Thoracic aorta (tissue), 2 donors: ENCODE results near the gene CHERP. TPM values are rescaled to one million over a fixed set of nuclear protein-coding genes. Genes with fewer than 3 reads are reported as not detected.

Experiments
- ATAC-seq: fragments of 150-250 bp; one replicate; pipeline ENCODE4 v1.8.0; 2017; ENCODE audit warnings: low read depth; ENCODE audit not compliant: insufficient number of reproducible peaks, low FRiP score
- DNase-seq: peaks from one replicate; pipeline ENCODE4 v3.0.0-alpha.2; 2020; ENCODE audit warnings: low spot score
- H3K27ac ChIP-seq, 2 donors: fragments of 200-600 bp; sonication (generic); 1 replicate in 1 of 2; 2 replicates in 1 of 2; pipeline ENCODE4 v1.5.1; 2016; ENCODE audit warnings: mild to moderate bottlenecking in 2 of 2, moderate library complexity in 2 of 2
- H3K27me3 ChIP-seq: fragments of 200-600 bp; sonication (generic); replicated peaks from 2 replicates; pipeline ENCODE4 v1.6.0; 2016; ENCODE audit warnings: mild to moderate bottlenecking; ENCODE audit not compliant: insufficient read depth
- H3K36me3 ChIP-seq: fragments of 200-600 bp; sonication (generic); one replicate; pipeline ENCODE4 v1.5.1; 2016
- H3K4me1 ChIP-seq, 2 donors: fragments of 200-600 bp; sonication (generic); 1 replicate in 1 of 2; 2 replicates in 1 of 2; pipeline versions ENCODE4 v1.5.1 to v1.6.0; 2016; ENCODE audit warnings: low read depth in 2 of 2, mild to moderate bottlenecking in 1 of 2; ENCODE audit not compliant: control insufficient read depth in 1 of 2
- H3K4me3 ChIP-seq: fragments of 200-600 bp; sonication (generic); 2 replicates; pipeline ENCODE4 v1.5.1; 2016; ENCODE audit warnings: mild to moderate bottlenecking
- H3K9me3 ChIP-seq: fragments of 200-600 bp; sonication (generic); 2 replicates; pipeline ENCODE4 v1.5.1; 2016
- CTCF ChIP-seq: fragments of 200-600 bp; sonication (generic); IDR thresholded peaks from one replicate; pipeline ENCODE4 v1.5.1; 2019; ENCODE audit warnings: antibody characterized with exemption
- total RNA-seq, 2 donors: library from RNA; depleted of rRNA; stranded (reverse); fragments of >200 nt; gene quantifications; one replicate each; pipeline versions ENCODE4 v1.1.0 to v1.2.3, GENCODE V29; 2016

Gene CHERP
- total RNA-seq, 2 donors from 2014 or later, result 9.3 to 18.4 TPM

- H3K27ac ChIP-seq, result no peak overlapping the region
- ATAC-seq (no peak), DNase-seq (no peak)
- H3K4me1 ChIP-seq, result no peaks in the 10 kb centered on the region
- H3K27me3 ChIP-seq, result no peaks in the 10 kb centered on the region
- no peak overlapping the region for H3K4me3 ChIP-seq
- H3K36me3 ChIP-seq, result peaks cover 84% of the 10 kb centered on the region
- no peak for TF ChIP-seq CTCF
- no peaks in the 10 kb centered on the region for H3K9me3 ChIP-seq
Observed at GRCh38 chr19:16520986-16521624, 21.1 kb downstream of the CHERP start.

GRCh38 chr19:16520074-16520973, 21.9 kb downstream of the CHERP start:
- Histone ChIP-seq H3K27ac (no peak overlapping the region), H3K4me3 (no peak overlapping the region), H3K27me3 (no peaks in the 10 kb centered on the region), H3K4me1 (no peaks in the 10 kb centered on the region), H3K9me3 (no peaks in the 10 kb centered on the region), H3K36me3 (peaks cover 77% of the 10 kb centered on the region)
- no peak for TF ChIP-seq CTCF
- DNase-seq (no peak), ATAC-seq (no peak)

- Histone ChIP-seq H3K27ac (no peak overlapping the region), H3K4me1 (no peaks in the 10 kb centered on the region), H3K9me3 (no peaks in the 10 kb centered on the region), H3K36me3 (peaks cover 71% of the 10 kb centered on the region), H3K27me3 (no peaks in the 10 kb centered on the region), H3K4me3 (no peak overlapping the region)
- no peak for DNase-seq
- ATAC-seq, result no peak
- no peak for TF ChIP-seq CTCF
Observed at GRCh38 chr19:16519230-16519687, 23.0 kb downstream of the CHERP start.

- peaks cover 65% of the 10 kb centered on the region for H3K36me3 ChIP-seq
- H3K9me3 ChIP-seq, result no peaks in the 10 kb centered on the region
- DNase-seq, result no peak
- no peak for ATAC-seq
- H3K27ac ChIP-seq, result no peak overlapping the region
- H3K4me1 ChIP-seq, result no peaks in the 10 kb centered on the region
- no peak for TF ChIP-seq CTCF
- H3K27me3 ChIP-seq, result no peaks in the 10 kb centered on the region
- H3K4me3 ChIP-seq, result no peak overlapping the region
Observed at GRCh38 chr19:16518483-16519229, 23.6 kb downstream of the CHERP start.

GRCh38 chr19:16518061-16518460, 24.2 kb downstream of the CHERP start:
- no peak for DNase-seq
- TF ChIP-seq CTCF, result no peak
- H3K27me3 ChIP-seq, result no peaks in the 10 kb centered on the region
- H3K9me3 ChIP-seq, result no peaks in the 10 kb centered on the region
- peaks cover 62% of the 10 kb centered on the region for H3K36me3 ChIP-seq
- no peak overlapping the region for H3K27ac ChIP-seq
- no peak overlapping the region for H3K4me3 ChIP-seq
- H3K4me1 ChIP-seq, result no peaks in the 10 kb centered on the region
- ATAC-seq, result no peak
